GM12864 (cell line): ENCODE measurements around the gene CAT.
"Not testable (repeated sequence)": the region's sequence is repeated elsewhere in the genome, so short reads cannot be mapped to it uniquely, and the experiment has no call there.

ENCODE experiments used
- DNase-seq: peaks from one replicate; pipeline ENCODE4 v3.0.0-alpha.2; 2011; ENCODE audit warnings: low read depth
- H3K4me3 ChIP-seq: 2 replicates; pipeline ENCODE4 v1.5.1; 2011; ENCODE audit warnings: mild to moderate bottlenecking, low read depth, low read length, control low read depth
- CTCF ChIP-seq: IDR thresholded peaks from 2 replicates; pipeline ENCODE4 v1.5.1; 2011; ENCODE audit warnings: low read depth, mild to moderate bottlenecking, moderate library complexity, low read length, control low read depth, inconsistent platforms; ENCODE audit errors: missing control alignments

The CAT gene

GRCh38 chr11:34423300-34423699 is 15.4 kb upstream of the CAT start:
- DNase-seq: no peak
- no peak overlapping the region for H3K4me3 ChIP-seq
- TF ChIP-seq CTCF: no peak

GRCh38 chr11:34424826-34425225 is 13.9 kb upstream of the CAT start:
- not testable (repeated sequence) for DNase-seq, H3K4me3 ChIP-seq

GRCh38 chr11:34425360-34425759 is 13.4 kb upstream of the CAT start:
- no peak for DNase-seq
- TF ChIP-seq CTCF: no peak
- no peak overlapping the region for H3K4me3 ChIP-seq

GRCh38 chr11:34425867-34426266 is 12.9 kb upstream of the CAT start:
- no peak for TF ChIP-seq CTCF
- no peak for DNase-seq
- H3K4me3 ChIP-seq: no peak overlapping the region

GRCh38 chr11:34426766-34427185 is 12.0 kb upstream of the CAT start:
- no peak for DNase-seq
- no peak for TF ChIP-seq CTCF
- H3K4me3 ChIP-seq: no peak overlapping the region

- no peak for DNase-seq
- TF ChIP-seq CTCF: no peak
- H3K4me3 ChIP-seq: no peak overlapping the region
Measured at GRCh38 chr11:34427186-34427805, 11.4 kb upstream of the CAT start.

GRCh38 chr11:34431979-34432378 is 6.8 kb upstream of the CAT start:
- TF ChIP-seq CTCF: no peak
- no peak for DNase-seq
- H3K4me3 ChIP-seq: no peak overlapping the region
